Fibroblast of villous mesenchyme (primary cell): ENCODE measurements around the gene TMUB1. TPM values are rescaled to one million over a fixed set of nuclear protein-coding genes. Genes with fewer than 3 reads are reported as not detected.

ENCODE experiments used
- DNase-seq: peaks from one replicate; pipeline ENCODE4 v3.0.0-alpha.2; 2010; ENCODE audit warnings: low read depth
- H3K4me3 ChIP-seq: 2 replicates; pipeline ENCODE4 v1.5.1; 2011; ENCODE audit warnings: low read depth, mild to moderate bottlenecking, low read length
- total RNA-seq: library from RNA; depleted of rRNA; stranded (reverse); fragments of >200 nt; gene quantifications from 2 replicates; pipeline ENCODE4 v1.2.3, GENCODE V29; 2012
- TF ChIP-seq, protein P1 (sequence below): IDR thresholded peaks from 2 replicates; pipeline ENCODE4 v1.5.1; 2012; ENCODE audit warnings: low read depth, mild to moderate bottlenecking, low read length; ENCODE audit not compliant: insufficient read depth

TMUB1 gene
- total RNA-seq, 1 donor = 17.7 TPM

GRCh38 chr7:151121380-151122170, 38.3 kb upstream of the TMUB1 start:
- H3K4me3 ChIP-seq = no peak overlapping the region
- no peak for DNase-seq
- TF ChIP-seq, protein P1, sequence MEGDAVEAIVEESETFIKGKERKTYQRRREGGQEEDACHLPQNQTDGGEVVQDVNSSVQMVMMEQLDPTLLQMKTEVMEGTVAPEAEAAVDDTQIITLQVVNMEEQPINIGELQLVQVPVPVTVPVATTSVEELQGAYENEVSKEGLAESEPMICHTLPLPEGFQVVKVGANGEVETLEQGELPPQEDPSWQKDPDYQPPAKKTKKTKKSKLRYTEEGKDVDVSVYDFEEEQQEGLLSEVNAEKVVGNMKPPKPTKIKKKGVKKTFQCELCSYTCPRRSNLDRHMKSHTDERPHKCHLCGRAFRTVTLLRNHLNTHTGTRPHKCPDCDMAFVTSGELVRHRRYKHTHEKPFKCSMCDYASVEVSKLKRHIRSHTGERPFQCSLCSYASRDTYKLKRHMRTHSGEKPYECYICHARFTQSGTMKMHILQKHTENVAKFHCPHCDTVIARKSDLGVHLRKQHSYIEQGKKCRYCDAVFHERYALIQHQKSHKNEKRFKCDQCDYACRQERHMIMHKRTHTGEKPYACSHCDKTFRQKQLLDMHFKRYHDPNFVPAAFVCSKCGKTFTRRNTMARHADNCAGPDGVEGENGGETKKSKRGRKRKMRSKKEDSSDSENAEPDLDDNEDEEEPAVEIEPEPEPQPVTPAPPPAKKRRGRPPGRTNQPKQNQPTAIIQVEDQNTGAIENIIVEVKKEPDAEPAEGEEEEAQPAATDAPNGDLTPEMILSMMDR = no peak

DNA sequence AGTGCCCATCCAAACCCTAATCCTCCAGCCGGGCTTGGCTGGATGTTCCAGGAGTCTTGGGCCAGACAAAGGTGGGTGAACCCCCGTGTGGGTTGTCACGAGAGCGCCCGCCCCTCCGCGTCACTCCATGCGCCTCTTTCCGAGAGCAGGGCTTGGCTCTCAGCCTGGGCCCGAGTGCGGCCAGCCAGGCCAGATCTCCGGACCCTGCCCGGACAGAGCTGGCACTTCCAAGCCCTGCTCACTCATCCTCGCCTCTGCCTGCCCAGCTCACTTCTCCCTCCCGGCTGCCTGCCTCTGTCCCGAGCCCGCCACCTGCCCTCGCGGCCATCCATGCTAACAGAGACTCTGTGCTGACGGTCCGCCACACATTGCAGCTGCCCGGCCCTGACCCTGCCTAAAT, 37.6 kb upstream of the TMUB1 start:
- TF ChIP-seq, protein P1 = no peak
- no peak overlapping the region for H3K4me3 ChIP-seq
- DNase-seq = no peak

DNA sequence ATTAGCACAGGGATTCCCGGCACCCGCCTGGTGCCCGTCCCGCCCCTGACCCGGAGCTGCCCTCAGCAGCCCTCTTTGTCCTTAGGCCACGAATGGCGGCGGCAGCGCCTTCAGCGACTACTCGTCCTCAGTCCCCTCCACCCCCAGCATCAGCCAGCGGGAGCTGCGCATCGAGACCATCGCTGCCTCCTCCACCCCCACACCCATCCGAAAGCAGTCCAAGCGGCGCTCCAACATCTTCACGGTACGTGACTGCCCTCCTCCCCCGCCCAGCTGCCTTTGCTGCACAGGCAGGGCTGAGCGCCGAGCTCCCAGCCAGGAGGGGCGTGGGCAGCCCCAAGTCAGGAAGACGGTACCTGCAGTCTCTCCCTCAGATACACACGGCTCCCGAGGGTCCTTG, 36.6 kb upstream of the TMUB1 start:
- no peak overlapping the region for H3K4me3 ChIP-seq
- TF ChIP-seq, protein P1 = no peak
- DNase-seq = no peak

GRCh38 chr7:151119055-151119415, 35.7 kb upstream of the TMUB1 start:
- TF ChIP-seq, protein P1 = no peak
- no peak overlapping the region for H3K4me3 ChIP-seq
- DNase-seq = no peak

GRCh38 chr7:151118108-151119054, 35.1 kb upstream of the TMUB1 start:
- TF ChIP-seq, protein P1 = no peak
- no peak overlapping the region for H3K4me3 ChIP-seq
- no peak for DNase-seq

GRCh38 chr7:151117565-151117964, 34.3 kb upstream of the TMUB1 start:
- H3K4me3 ChIP-seq = no peak overlapping the region
- TF ChIP-seq, protein P1 = no peak
- DNase-seq = no peak
